GM13977 (cell line): ENCODE results near the gene MRPL16.

Source experiments
- DNase-seq: peaks from one replicate; pipeline ENCODE4 v3.0.0; 2012; ENCODE audit warnings: low spot score
- CTCF ChIP-seq: IDR thresholded peaks from 2 replicates; pipeline ENCODE4 v1.5.1; 2012; ENCODE audit warnings: mild to moderate bottlenecking, control low read depth; ENCODE audit not compliant: insufficient read depth; ENCODE audit errors: extremely low read depth, missing control alignments
- in situ Hi-C: fragments of 300-500 bp; cut with MboI; formaldehyde crosslinking; loops from one replicate; pipeline ENCODE4 v1.12.0; 2022; ENCODE audit warnings: low sequenced_read_pairs, low pct_unique_long_range_greater_than_20kb, mixed read lengths, inconsistent platforms; ENCODE audit not compliant: unreplicated experiment

MRPL16 gene

GRCh38 chr11:59812220-59812619, 1.6 kb upstream of the MRPL16 start:
- no peak for DNase-seq
- in situ Hi-C loops, result loop anchor here (25.0 kb wide), 1 partner anchor 675 kb away; the partner anchor contains the start of gene MS4A12
- no peak for TF ChIP-seq CTCF

- in situ Hi-C loops, result loop anchor here (25.0 kb wide), 1 partner anchor 676 kb away; the partner anchor contains the start of gene MS4A12
- no peak for DNase-seq
- TF ChIP-seq CTCF, result no peak
Measured at GRCh38 chr11:59810911-59811259, 307 bp upstream of the MRPL16 start.

- TF ChIP-seq CTCF, result no peak
- in situ Hi-C loops, result loop anchor here (10.0 to 25.0 kb wide), 2 partner anchors 52 to 680 kb away; partner anchors contain the start of genes MS4A12 and STX3
- DNase-seq, result no peak
Measured at GRCh38 chr11:59807047-59807610, 3.4 kb downstream of the MRPL16 start.

- in situ Hi-C loops, result loop anchor here (10.0 to 25.0 kb wide), 2 partner anchors 49 to 683 kb away; partner anchors contain the start of genes MS4A12 and STX3
Measured at GRCh38 chr11:59804061-59804460, 6.5 kb downstream of the MRPL16 start.

GRCh38 chr11:59802639-59803176, 7.9 kb downstream of the MRPL16 start:
- in situ Hi-C loops, result loop anchor here (10.0 to 25.0 kb wide), 2 partner anchors 48 to 685 kb away; partner anchors contain the start of genes MS4A12 and STX3

More at GRCh38 chr11:59804061-59804460, 6.5 kb downstream of the MRPL16 start:
- TF ChIP-seq CTCF, result no peak
- DNase-seq, result no peak

More at GRCh38 chr11:59802639-59803176, 7.9 kb downstream of the MRPL16 start:
- peak; percentile 52 for DNase-seq
- TF ChIP-seq CTCF, result peak; percentile 66
